ENCODE results near the gene OR13J1.

The OR13J1 gene

DNA sequence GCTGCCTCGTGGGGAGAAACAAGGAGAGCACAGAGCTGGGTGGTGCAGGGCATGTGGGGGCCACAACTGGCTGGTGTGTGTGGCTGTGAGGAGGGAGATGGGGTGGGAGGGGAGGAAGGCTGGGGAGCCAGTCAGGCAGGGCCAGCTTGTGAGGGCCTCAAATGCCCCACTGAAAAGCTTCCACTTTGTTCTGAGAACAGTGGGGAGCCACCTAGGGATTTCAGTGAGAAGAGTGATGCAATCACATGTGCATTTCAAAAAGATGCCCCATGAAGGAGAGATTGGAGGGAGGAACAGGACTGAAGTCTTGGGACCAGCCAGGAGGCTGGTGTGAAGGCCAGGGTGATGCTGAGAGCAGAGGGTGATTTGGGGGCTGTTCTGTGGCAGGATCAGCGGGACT lies 1.3 kb downstream of the OR13J1 start:
- no peak for TF ChIP-seq EZH2phosphoT487 (IDR thresholded peaks at IDR 0.05; ENCODE audit: low read depth)
- TF ChIP-seq, protein P1, sequence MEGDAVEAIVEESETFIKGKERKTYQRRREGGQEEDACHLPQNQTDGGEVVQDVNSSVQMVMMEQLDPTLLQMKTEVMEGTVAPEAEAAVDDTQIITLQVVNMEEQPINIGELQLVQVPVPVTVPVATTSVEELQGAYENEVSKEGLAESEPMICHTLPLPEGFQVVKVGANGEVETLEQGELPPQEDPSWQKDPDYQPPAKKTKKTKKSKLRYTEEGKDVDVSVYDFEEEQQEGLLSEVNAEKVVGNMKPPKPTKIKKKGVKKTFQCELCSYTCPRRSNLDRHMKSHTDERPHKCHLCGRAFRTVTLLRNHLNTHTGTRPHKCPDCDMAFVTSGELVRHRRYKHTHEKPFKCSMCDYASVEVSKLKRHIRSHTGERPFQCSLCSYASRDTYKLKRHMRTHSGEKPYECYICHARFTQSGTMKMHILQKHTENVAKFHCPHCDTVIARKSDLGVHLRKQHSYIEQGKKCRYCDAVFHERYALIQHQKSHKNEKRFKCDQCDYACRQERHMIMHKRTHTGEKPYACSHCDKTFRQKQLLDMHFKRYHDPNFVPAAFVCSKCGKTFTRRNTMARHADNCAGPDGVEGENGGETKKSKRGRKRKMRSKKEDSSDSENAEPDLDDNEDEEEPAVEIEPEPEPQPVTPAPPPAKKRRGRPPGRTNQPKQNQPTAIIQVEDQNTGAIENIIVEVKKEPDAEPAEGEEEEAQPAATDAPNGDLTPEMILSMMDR (IDR thresholded peaks at IDR 0.05; ENCODE audit: low read depth, low read length), result no peak
- Histone ChIP-seq H3K4me3 (ENCODE audit: low read length) (no peak overlapping the region), H3K79me2 (ENCODE audit: low read length) (no peaks in the 10 kb centered on the region), H3K27ac (ENCODE audit: low read length) (no peak overlapping the region), H3K9me3 (ENCODE audit: insufficient read depth, low read length) (no peaks in the 10 kb centered on the region), H2AFZ (ENCODE audit: low read depth, low read length) (no peak overlapping the region), H3K9ac (ENCODE audit: low read length) (no peak overlapping the region), H3K4me1 (ENCODE audit: low read length) (no peaks in the 10 kb centered on the region), H4K20me1 (ENCODE audit: insufficient read depth, low read length) (no peaks in the 10 kb centered on the region), H3K36me3 (replicated peaks; ENCODE audit: low read depth, low read length) (no peaks in the 10 kb centered on the region), H3K27me3 (ENCODE audit: low read depth, low read length) (no peaks in the 10 kb centered on the region), H3K4me2 (ENCODE audit: low read length) (no peak overlapping the region)

DNA sequence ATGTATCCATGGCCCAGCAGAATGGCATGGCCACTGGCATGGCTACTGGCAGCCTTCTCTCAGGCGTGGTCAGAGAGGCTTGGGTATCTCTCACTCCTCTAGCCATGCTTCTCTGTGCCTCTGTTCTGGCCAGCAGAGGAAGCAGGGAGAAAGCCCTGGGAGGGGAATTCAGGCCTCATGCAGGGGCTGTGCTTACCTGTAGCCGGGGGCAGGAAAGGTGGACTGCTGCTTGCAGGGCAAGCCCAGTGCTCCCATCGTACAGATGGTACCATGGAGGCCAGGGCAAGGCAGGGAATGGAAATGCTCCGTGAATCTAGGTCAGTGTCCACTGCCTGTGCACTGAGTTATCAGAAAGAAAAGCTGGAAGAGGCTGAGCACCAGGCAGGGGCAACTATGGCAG lies 2.7 kb downstream of the OR13J1 start:
- no peaks in the 10 kb centered on the region for H3K36me3 ChIP-seq (replicated peaks; ENCODE audit: low read depth, low read length)
- no peak overlapping the region for H3K4me3 ChIP-seq (ENCODE audit: low read length)
- H3K27ac ChIP-seq (ENCODE audit: low read length), result no peak overlapping the region
- H2AFZ ChIP-seq (ENCODE audit: low read depth, low read length), result no peak overlapping the region
- no peak overlapping the region for H3K9ac ChIP-seq (ENCODE audit: low read length)
- no peaks in the 10 kb centered on the region for H3K9me3 ChIP-seq (ENCODE audit: insufficient read depth, low read length)
- H3K4me2 ChIP-seq (ENCODE audit: low read length), result no peak overlapping the region
- no peaks in the 10 kb centered on the region for H3K27me3 ChIP-seq (ENCODE audit: low read depth, low read length)
- TF ChIP-seq, protein P1 (IDR thresholded peaks at IDR 0.05; ENCODE audit: low read depth, low read length), result no peak
- no peak for TF ChIP-seq EZH2phosphoT487 (IDR thresholded peaks at IDR 0.05; ENCODE audit: low read depth)
- no peaks in the 10 kb centered on the region for H3K79me2 ChIP-seq (ENCODE audit: low read length)
- H4K20me1 ChIP-seq (ENCODE audit: insufficient read depth, low read length), result no peaks in the 10 kb centered on the region
- H3K4me1 ChIP-seq (ENCODE audit: low read length), result no peaks in the 10 kb centered on the region

DNA sequence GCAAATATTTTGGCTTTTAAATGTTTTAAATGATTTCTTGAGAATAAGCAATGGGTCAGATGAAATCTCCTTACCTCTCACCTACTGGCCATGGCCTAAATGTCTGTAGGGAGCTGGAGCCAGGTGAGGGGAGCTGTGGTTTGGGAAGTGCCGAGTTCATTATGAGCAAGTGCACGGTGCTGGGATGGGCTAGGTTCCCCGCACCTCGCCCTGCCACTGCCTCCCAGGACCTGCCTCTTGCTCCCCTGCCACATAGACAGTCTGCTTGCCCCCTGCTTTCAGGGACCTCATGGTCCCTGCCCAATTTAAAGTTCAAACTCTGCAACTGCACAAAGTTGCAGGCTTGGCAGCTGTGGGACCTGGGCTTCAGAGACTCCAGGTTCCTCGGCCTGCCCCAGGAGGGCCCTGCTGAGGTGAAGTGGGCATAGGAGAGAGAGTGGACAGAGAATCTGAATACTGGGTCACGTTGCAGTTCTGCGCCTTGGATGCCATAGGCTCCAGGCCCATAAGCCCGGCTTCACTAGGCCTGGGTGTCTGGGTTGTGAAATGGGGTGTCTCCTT lies 5.4 kb downstream of the OR13J1 start:
- H3K27me3 ChIP-seq (ENCODE audit: low read depth, low read length), result no peaks in the 10 kb centered on the region
- no peaks in the 10 kb centered on the region for H3K79me2 ChIP-seq (ENCODE audit: low read length)
- no peak overlapping the region for H2AFZ ChIP-seq (ENCODE audit: low read depth, low read length)
- no peaks in the 10 kb centered on the region for H3K9me3 ChIP-seq (ENCODE audit: insufficient read depth, low read length)
- H3K4me2 ChIP-seq (ENCODE audit: low read length), result no peak overlapping the region
- TF ChIP-seq, protein P1 (IDR thresholded peaks at IDR 0.05; ENCODE audit: low read depth, low read length), result no peak
- TF ChIP-seq EZH2phosphoT487 (IDR thresholded peaks at IDR 0.05; ENCODE audit: low read depth), result no peak
- no peaks in the 10 kb centered on the region for H3K4me1 ChIP-seq (ENCODE audit: low read length)
- H3K27ac ChIP-seq (ENCODE audit: low read length), result no peak overlapping the region
- no peaks in the 10 kb centered on the region for H4K20me1 ChIP-seq (ENCODE audit: insufficient read depth, low read length)
- no peak overlapping the region for H3K9ac ChIP-seq (ENCODE audit: low read length)
- H3K4me3 ChIP-seq (ENCODE audit: low read length), result no peak overlapping the region
- no peaks in the 10 kb centered on the region for H3K36me3 ChIP-seq (replicated peaks; ENCODE audit: low read depth, low read length)

DNA sequence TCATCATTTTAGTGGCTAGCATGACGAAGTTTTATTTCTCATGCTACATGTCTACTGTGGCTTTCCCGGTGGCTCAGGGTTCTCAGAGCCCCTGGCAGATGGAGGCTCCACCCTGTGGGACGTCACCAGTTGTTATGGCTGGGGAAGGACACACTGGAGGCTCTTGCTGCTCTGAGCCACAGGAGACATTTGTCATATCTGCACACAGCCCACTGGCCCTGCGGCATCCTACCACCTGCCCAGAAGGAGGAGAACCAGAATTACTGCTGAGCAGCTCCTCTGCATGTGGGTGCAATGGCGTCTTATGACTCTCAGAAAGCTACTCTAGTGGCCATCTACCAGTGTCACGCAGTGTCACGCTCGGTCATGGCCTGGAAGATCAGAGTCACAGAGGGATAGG lies 6.6 kb downstream of the OR13J1 start:
- H3K36me3 ChIP-seq (replicated peaks; ENCODE audit: low read depth, low read length), result no peaks in the 10 kb centered on the region
- H3K9ac ChIP-seq (ENCODE audit: low read length), result no peak overlapping the region
- no peak overlapping the region for H3K27ac ChIP-seq (ENCODE audit: low read length)

More for the DNA sequence above, 6.6 kb downstream of the OR13J1 start:
- no peaks in the 10 kb centered on the region for H4K20me1 ChIP-seq (ENCODE audit: insufficient read depth, low read length)
- H3K4me1 ChIP-seq (ENCODE audit: low read length), result no peaks in the 10 kb centered on the region
- no peak overlapping the region for H3K4me2 ChIP-seq (ENCODE audit: low read length)
- no peaks in the 10 kb centered on the region for H3K27me3 ChIP-seq (ENCODE audit: low read depth, low read length)
- no peaks in the 10 kb centered on the region for H3K79me2 ChIP-seq (ENCODE audit: low read length)
- TF ChIP-seq, protein P1 (IDR thresholded peaks at IDR 0.05; ENCODE audit: low read depth, low read length), result no peak
- TF ChIP-seq EZH2phosphoT487 (IDR thresholded peaks at IDR 0.05; ENCODE audit: low read depth), result no peak
- no peaks in the 10 kb centered on the region for H3K9me3 ChIP-seq (ENCODE audit: insufficient read depth, low read length)
- H3K4me3 ChIP-seq (ENCODE audit: low read length), result no peak overlapping the region
- H2AFZ ChIP-seq (ENCODE audit: low read depth, low read length), result no peak overlapping the region

All from OCI-LY3 (cell line).